SH-SY5Y (cell line): ENCODE data around the gene F9.

Experiments
- GATA2 ChIP-seq: IDR thresholded peaks from 2 replicates; pipeline ENCODE4 v1.6.1; 2011; ENCODE audit warnings: mild to moderate bottlenecking, low read depth, low read length
- GATA3 ChIP-seq: IDR thresholded peaks from 2 replicates; pipeline ENCODE4 v1.6.1; 2011; ENCODE audit warnings: low read depth, mild to moderate bottlenecking, low read length, moderate library complexity

Gene F9

DNA sequence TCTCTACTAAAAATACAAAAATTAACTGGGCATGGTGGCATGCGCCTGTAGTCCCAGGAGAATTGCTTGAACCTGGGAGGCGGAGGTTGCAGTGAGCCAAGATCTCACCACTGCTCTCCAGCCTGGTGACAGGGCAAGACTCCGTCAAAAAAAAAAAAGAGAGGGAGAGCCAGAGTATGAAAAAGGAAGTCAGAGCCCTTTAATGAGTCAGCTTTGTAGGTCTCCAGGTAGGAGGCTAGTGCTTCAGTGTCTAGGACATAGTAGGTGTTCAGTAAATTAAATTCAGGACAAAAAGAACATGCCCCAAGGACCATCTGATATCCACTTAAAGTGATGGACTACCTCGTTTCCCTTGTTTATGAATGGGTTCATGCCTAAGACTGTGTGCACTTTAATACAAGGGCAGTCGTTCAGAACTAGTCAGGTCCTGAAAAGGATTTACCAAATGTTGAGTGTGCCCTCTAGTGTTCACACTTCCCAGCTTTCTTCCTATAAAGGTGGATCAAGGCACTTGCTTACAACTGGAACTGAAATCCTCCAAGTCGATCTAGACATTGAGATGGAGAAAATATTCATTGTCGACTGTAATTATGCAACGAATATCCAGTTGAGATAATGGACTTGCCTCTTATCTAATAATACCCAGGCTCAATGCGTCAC is 29.0 kb downstream of the F9 start:
- no peak for TF ChIP-seq GATA2
- TF ChIP-seq GATA3, result no peak

DNA sequence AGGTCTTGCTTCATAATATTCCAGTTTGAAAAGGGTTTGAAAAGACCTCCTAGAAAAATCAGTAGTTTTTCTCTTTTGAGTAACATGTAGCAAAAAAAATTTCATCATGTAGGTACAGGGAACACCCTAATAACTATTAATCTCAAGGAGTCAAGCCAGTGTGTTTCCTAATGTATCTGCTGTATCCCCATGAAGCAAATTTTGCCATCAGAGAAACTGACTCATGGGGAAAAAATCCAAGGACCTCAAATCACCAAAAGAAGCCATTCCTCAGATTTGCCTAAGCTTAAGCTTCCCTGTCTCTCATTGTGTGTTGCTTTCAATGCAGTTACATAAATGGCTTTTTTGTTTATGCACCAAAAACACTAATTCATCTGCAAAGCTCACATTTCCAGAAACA is 29.7 kb downstream of the F9 start:
- TF ChIP-seq GATA3 (no peak), GATA2 (no peak)

DNA sequence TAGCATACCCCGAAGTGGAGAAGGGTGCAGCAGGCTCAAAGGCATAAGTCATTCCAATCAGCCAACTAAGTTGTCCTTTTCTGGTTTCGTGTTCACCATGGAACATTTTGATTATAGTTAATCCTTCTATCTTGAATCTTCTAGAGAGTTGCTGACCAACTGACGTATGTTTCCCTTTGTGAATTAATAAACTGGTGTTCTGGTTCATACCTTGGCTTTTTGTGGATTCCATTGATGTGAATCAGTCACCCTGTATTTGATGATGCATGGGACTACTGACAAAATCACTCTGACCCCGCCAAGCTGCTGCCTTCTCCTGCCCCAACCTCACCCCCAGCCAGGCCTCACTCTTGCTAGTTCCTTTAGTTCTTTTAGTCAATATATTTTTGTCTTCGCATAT is 32.7 kb downstream of the F9 start:
- TF ChIP-seq GATA3, result no peak
- TF ChIP-seq GATA2, result no peak

DNA sequence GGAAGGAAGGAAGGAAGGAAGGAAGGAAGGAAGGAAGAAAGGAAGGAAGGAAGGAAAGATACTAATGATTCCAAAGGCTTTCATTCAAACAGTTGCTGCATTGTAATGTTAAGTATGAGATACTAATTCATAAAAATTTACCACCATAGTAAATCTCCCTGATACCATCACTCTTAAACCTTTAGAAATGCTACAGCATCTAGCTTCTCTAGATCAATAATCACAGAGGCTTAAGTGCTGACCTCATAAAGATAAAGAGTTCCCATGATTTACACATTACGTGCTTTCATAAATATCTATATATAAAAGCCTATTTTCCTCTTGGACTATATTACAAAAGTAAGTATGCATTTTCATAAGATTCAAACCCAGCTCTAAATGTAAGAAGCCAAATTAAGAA is 36.4 kb downstream of the F9 start:
- TF ChIP-seq GATA3, result no peak
- no peak for TF ChIP-seq GATA2

DNA sequence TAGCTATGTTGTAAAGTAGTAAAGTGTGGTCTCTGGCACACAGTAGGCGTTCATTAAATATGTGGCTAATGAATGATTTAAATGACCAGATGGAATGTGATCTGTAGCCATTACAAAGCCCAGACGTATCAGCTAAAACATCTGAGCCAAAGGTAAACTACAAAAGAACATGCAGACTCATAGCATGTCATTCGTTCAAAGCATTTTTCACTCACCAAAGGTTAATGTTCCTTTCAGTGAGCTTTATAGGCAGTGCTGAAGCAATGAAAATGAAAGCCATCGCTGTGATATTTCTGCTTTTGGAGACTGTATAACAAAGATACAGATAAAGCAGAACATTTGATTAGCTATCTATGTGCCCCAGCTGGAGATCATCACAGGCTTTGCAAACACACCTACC is 50.5 kb downstream of the F9 start:
- TF ChIP-seq GATA2 (no peak), GATA3 (no peak)

DNA sequence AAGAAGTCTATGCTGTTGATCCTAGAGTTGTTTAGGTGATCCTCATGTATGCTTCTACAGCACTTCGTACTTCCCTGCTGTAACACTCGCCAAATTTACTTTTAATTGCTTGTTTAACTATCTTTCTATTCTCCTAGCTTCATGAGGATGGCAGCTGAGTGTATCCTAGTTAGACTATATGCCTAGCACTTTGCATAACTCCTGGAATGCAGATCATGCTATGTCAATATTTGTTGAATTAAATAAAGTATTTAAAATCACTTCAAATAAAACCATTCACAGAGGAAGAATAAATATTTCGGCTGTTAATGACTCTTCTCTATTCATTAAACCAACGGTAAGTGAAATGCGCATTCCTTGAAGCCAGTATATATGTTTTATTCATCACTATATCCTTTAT is 55.1 kb downstream of the F9 start:
- no peak for TF ChIP-seq GATA2
- TF ChIP-seq GATA3, result no peak

DNA sequence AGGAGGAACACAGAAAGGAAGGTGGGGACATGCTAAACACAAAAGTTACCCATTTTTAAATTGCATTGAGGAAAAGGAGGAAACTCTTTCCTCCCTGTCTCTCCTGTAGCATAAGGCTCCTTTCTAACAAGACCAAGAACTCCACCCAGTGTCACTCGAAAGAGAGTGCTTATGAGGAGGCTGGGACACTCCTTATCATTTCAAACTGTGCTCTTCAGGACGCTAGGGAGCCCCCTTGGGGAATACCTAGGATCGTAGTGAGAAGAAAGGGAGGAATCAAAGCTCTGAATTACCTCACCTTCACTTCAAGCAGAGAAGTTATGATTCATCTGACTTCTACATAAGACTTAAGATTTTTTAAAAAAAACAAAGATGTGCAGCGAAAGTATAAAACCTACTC is 65.5 kb downstream of the F9 start:
- no peak for TF ChIP-seq GATA3
- TF ChIP-seq GATA2, result no peak

DNA sequence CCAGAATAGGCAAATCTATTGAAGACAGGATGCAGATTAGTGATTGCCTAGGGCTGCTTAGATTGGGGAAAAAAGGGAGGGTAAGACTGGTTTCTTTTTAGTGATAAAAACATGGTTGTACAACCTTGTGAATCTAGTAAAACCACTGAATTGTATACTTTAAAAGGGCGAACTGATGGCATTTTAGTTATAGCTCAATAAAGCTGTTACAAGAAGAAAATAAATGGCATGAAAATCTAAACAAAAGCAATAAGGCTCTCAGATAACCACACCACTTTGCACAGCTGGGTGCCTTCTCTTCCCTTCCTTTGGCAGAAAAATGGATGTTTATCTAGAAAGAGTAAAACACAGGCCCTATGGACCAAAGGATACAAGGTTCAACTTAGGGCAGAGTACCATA is 69.6 kb downstream of the F9 start:
- TF ChIP-seq GATA2, result no peak
- TF ChIP-seq GATA3, result no peak
